Retina (tissue), 1 donor: Measurements from ENCODE around the gene TTC21A.
A peak's percentile ranks its signal among the peaks of the same experiment; 100 is the strongest.

Source experiments
- DNase-seq: peaks from one replicate; pipeline ENCODE4 v3.0.0-alpha.2; 2016

TTC21A gene

GRCh38 chr3:39140341-39140971 lies 33.0 kb downstream of the TTC21A start:
- DNase-seq, result no peak

GRCh38 chr3:39141171-39141995 lies 33.9 kb downstream of the TTC21A start:
- no peak for DNase-seq

DNA sequence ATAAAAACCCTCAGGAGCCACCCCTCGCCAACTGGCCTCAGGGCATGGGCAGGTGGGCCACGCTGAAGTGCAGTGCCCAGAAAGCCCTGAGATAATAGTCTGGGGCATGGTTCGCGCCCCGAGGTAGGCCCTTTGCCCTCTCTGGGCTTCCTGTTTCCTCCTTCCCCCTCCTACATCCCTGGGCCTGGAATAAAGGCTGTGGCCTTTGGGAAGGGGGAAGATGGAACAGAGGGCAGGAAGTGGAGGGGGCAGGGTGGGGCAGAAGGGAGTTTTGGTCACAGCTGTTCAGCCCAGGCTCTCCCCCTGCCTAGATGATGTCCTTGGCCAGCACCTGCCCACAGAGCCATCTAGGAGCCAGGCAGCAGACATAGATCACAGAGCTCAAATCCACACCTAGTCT lies 34.6 kb downstream of the TTC21A start:
- no peak for DNase-seq

- DNase-seq, result no peak
Measured at GRCh38 chr3:39143051-39143885, 35.8 kb downstream of the TTC21A start.

- DNase-seq, result no peak
Measured at GRCh38 chr3:39144095-39144747, 36.7 kb downstream of the TTC21A start.

- no peak for DNase-seq
Measured at GRCh38 chr3:39144748-39145380, 37.4 kb downstream of the TTC21A start.

- DNase-seq, result no peak
Measured at GRCh38 chr3:39146083-39146501, 38.6 kb downstream of the TTC21A start.

DNA sequence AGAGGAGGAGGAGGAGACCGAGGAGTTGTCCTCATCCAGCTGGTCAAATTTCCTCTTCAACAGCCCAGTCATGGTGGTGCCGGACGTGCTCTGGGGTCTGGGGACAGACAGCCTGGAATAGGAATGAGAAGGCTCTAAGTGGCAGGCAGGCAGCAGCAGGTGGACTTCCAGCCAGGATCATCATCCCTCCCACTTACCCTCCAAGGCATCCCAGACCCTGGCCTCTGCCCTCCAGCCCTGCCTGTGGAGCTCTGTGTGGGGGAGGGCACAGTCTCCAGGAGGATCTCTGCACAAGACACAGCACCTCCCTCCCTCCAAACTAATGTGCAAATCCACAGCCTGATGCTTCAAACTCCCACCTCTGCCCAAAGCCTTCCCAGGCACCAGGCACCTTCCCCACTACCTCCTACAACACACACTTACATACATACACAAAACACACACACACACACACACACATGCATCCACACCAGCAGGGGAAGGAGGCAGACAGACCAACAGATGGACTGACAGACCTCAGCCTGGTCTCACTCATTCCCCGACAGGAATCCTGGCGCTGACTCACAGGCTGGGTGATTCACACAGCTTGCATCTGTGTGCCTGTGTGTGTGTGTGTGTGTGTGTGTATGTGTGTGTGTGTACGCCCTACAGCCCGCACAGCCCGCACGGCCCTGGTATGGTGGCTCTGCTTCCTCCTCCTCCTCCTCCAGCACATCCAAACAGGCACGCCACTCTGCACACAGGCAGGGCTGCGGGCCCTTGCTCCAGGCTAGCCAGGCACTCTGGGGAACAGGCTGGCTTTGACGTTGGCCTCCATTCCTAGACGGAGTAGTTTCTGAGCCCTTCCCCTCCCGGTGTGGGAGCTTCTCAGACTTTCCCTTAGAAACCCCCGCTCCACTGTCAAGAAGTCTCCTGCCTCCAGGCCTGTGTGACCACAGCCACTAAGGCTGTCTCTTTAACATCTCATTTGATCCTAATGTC lies 39.4 kb downstream of the TTC21A start:
- DNase-seq, result peak; percentile 63

- peak; percentile 34 for DNase-seq
Measured at GRCh38 chr3:39147711-39148434, 40.4 kb downstream of the TTC21A start.

- DNase-seq, result peak; percentile 33
Measured at GRCh38 chr3:39148435-39149058, 41.1 kb downstream of the TTC21A start.

GRCh38 chr3:39149059-39149455 lies 41.6 kb downstream of the TTC21A start:
- DNase-seq, result no peak

- DNase-seq, result no peak
Measured at GRCh38 chr3:39149498-39150147, 42.1 kb downstream of the TTC21A start.

DNA sequence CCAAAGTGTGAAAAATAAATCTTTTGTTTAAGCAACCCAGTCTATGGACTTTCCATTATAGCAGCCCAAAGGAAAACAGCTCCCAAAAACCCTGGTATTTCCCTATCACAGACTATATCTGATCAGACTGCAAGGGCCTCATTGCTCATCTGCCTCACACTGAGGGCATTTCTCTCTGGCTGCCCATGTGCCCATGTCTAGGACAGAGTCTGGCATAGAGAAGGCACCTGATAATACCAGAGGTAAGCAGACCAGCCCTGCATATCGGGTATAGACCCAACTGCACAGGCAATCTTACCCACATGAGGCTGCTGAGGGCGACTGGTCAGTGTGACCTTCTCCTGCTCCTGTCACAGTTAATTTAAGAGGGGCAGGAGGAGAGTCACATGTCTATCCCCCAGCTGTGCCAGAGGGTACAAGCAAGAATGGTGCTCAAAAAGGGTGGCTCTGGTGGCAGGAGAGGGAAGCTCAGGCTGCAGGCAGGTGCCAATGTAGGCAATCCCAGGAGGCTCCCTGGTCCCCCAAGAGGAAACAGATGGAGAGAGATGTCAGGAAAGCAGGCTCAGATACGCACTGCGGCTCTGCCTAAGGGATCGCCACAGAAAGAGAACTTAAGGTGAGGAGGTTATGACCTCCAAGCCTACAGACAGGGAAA lies 42.8 kb downstream of the TTC21A start:
- DNase-seq, result peak; percentile 37

- peak; percentile 61 for DNase-seq
Measured at GRCh38 chr3:39150803-39151631, 43.5 kb downstream of the TTC21A start.

- DNase-seq, result no peak
Measured at GRCh38 chr3:39153977-39154279, 46.4 kb downstream of the TTC21A start.

DNA sequence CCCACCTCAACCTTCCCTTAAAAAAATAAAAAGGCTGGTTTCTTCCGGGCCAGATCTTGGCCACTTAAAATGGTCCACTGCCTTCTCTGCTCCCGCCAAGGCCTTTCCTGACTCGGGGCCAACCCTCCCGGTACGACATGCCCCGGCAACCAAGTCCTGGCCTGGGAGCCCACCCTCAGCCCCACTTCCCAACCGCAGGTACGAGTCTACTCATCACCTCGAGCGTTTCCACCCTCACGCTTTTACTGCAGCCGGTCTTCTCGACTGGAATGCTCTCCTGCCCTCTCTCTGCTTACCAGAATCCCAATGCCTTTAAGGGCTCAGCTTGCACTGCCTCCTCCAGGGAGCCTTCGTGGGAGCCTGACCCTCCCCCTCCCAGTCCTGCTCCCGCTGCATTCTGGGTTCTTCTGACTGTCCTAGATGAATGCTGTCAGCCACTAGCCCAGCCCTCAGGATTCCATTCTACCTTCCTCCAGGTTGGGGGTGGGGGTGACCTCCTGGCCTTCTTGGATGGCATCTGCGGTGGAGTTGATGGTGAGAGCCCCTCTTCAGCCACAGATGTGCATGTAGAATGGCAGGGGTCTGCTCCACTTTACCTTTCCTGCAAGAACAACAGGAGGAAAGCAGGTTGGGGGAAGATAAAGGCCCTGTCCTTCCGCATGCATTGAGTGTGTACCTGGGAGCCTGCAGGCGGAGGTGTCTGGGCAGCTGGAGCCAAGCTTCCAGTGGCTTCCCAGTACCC lies 47.0 kb downstream of the TTC21A start:
- peak; percentile 41 for DNase-seq

DNA sequence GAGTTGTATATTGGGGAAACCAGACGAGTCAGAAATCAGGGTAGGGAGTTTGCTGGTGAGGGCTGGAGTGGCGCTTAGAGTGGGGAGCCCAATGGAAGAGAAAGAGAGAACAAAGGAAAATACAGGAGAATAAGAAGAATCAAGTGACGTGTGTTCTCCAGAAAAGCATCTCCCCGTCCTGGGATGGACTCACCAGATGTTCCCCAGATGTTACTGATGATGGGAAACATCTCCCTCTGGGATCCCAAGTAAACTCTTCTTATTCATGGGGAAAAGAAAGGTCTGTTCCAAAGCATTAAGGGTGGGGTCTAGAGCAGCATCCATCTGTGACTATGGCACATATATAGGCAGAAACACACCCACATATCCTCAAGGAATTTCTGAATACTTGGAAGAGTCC lies 48.9 kb downstream of the TTC21A start:
- DNase-seq, result no peak
